Activated CD8-positive, alpha-beta memory T cell treated with anti-CD3 and anti-CD28 coated beads, Interleukin-2, amount 10 ng/mL, durations not matched to agents 7 days and 5 days (primary cell): ENCODE results near the gene TSPAN3. TPM values are rescaled to one million over a fixed set of nuclear protein-coding genes. Genes with fewer than 3 reads are reported as not detected.

Source experiments
- ATAC-seq: fragments of 150-1000 bp; cut with Tn5 transposase; one replicate; pipeline ENCODE4 v1.10.0; 2021; ENCODE audit warnings: moderate library complexity
- CTCF ChIA-PET: fragments of 350-600 bp; sonication (Branson Sonifier 250); formaldehyde crosslinking; loops from one replicate; lab custom pipeline; 2021; ENCODE audit warnings: antibody characterized with exemption; lab: Charles Lee
- DNase-seq: peaks from one replicate; pipeline ENCODE4 v3.0.0-alpha.2; 2020
- H3K27ac Mint-ChIP-seq: one replicate; pipeline ENCODE4 v1.8.0; 2021; ENCODE audit warnings: mild to moderate bottlenecking, mixed read lengths
- H3K27me3 Mint-ChIP-seq: one replicate; pipeline ENCODE4 v1.8.0; 2021; ENCODE audit warnings: mixed read lengths
- H3K36me3 Mint-ChIP-seq: one replicate; pipeline ENCODE4 v1.8.0; 2021; ENCODE audit warnings: mild to moderate bottlenecking, mixed read lengths
- H3K4me1 Mint-ChIP-seq: one replicate; pipeline ENCODE4 v1.8.0; 2021; ENCODE audit warnings: mixed read lengths
- H3K4me3 Mint-ChIP-seq: one replicate; pipeline ENCODE4 v1.8.0; 2021; ENCODE audit warnings: mild to moderate bottlenecking, moderate library complexity, mixed read lengths
- H3K9me3 Mint-ChIP-seq: one replicate; pipeline ENCODE4 v1.8.0; 2022; ENCODE audit warnings: low read depth, mixed read lengths
- total RNA-seq, 2 experiments: library from RNA; stranded (reverse); gene quantifications; one replicate each; pipeline ENCODE4 v1.2.3, GENCODE V29; 2021

TSPAN3 gene
- total RNA-seq, 2 experiments from 2014 or later, result 20.9 to 29.4 TPM

DNA sequence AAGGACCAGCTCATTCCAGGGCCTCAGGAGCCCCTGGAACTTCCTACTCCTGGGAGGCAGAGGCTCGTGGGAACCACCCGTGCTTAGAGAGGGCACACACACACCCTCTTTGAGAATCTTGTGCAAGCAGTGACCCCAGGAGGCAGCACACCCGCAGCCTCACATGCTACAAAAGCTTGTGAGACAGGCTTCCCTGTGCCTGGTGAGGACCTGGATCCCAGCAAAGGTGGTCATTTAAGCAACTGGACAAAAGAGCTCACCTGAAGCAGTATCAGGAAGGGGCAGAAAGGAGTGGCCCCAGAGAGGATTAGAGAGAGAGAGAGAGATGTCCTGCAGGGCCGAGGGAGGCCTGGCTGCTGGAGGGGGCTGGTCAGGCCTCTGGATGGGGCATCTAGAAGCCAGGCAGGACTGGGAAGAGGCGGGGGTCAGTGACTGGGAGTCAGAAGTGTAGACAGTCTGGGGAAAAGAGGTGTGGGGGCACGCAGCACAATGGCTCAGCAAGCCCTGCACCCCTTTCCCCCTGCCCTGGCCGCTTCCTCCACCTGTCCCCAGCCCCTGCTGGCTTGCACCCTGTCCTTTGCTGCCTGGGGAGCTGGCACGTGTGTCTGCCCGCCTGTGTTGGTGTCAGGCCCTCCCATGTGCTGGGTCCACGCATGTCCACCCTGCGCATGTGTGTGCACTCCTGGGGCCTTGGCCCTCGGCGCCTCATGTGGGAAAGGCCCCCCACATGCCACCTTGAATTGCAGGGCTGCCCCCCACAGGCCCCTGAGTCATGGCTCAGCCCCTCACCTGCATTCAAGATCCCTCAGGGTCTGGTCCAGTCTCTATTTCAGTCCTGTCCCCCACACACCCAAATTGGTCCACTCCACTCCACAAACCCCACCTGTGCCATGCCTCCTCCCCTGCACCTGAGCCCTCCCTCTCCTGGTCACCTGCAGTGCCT lies 36.9 kb downstream of the TSPAN3 start:
- CTCF ChIA-PET, result interaction anchor here (0.6 to 3.6 kb wide), 6 partner anchors 10 to 472 kb away, joined by 3 to 29 read pairs (median 5); no protein-coding TSS in a partner anchor
- H3K9me3 Mint-ChIP-seq, result peaks cover 2% of the 10 kb centered on the region
- no peak overlapping the region for H3K4me3 Mint-ChIP-seq
- peaks cover 18% of the 10 kb centered on the region for H3K4me1 Mint-ChIP-seq
- peaks cover 54% of the 10 kb centered on the region for H3K36me3 Mint-ChIP-seq
- no peak overlapping the region for H3K27ac Mint-ChIP-seq
- no peak for ATAC-seq
- H3K27me3 Mint-ChIP-seq, result no peaks in the 10 kb centered on the region
- DNase-seq, result no peak

DNA sequence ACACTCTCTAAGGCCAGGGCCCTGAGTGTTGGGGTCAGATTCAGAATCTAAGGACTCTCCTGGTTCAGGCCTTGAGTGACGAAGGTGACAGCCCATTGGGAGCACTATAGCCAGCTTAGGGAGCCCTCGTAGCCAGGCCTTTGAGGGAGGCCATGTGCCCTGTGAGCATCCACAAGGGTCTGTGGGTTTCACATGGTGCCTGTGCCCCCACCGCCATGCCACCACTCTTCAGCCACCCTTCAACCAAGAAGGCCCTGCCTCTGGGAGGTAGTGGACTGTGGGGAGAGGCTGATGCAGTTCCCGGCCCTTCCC lies 37.5 kb downstream of the TSPAN3 start:
- no peak for ATAC-seq
- Mint-ChIP-seq H3K27me3 (no peaks in the 10 kb centered on the region), H3K4me1 (peaks cover 22% of the 10 kb centered on the region), H3K9me3 (peaks cover 2% of the 10 kb centered on the region), H3K36me3 (peaks cover 58% of the 10 kb centered on the region), H3K4me3 (no peak overlapping the region), H3K27ac (no peak overlapping the region)
- DNase-seq, result no peak
- CTCF ChIA-PET, result interaction anchor here (3.6 kb wide), 1 partner anchor 9 kb away, joined by 29 read pairs; no protein-coding TSS in a partner anchor

DNA sequence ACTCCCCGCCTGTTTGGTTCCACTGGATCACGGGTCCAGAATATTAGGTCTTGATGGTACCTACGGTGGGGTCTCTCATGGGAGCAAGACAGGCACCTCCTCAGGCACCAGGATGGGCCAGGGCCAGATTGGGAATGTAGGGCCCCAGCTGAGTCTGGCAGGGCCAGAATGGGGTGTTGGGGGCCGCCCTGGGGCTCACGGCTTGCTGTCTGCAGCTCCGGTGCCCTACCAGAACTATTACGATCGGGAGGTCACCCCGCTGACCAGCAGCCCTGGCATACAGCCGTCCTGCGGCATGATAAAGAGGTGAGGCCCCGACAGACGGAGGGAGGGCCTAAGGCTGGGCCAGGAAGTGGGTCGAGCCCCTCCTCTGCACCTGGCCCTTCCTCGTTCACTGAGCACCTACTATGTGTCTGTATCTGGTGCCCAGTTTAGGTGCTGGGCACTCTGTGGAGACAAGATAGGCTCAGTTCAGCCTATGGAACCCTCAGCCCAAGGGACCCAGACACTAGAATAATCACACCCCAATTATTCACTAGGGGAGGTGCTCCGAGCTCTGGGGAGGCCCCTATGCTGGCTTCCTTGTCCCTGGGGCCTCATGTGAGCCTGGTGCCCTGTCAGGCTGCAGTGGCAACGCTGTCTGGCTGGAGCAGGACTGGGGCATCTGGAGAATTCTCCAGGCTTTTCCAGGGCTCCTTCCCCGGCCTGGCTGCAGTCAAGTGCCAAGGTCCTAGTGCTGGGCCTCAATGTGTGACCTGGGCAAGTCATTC lies 38.1 kb downstream of the TSPAN3 start:
- CTCF ChIA-PET, result interaction anchor here (1.8 to 3.6 kb wide), 4 partner anchors 9 to 59 kb away, joined by 7 to 31 read pairs (median 20); no protein-coding TSS in a partner anchor
- H3K27me3 Mint-ChIP-seq, result no peaks in the 10 kb centered on the region
- DNase-seq (peak; percentile 25), ATAC-seq (no peak)
- H3K4me3 Mint-ChIP-seq, result no peak overlapping the region
- peaks cover 58% of the 10 kb centered on the region for H3K36me3 Mint-ChIP-seq
- peaks cover 2% of the 10 kb centered on the region for H3K9me3 Mint-ChIP-seq
- H3K27ac Mint-ChIP-seq, result no peak overlapping the region
- H3K4me1 Mint-ChIP-seq, result peaks cover 22% of the 10 kb centered on the region

DNA sequence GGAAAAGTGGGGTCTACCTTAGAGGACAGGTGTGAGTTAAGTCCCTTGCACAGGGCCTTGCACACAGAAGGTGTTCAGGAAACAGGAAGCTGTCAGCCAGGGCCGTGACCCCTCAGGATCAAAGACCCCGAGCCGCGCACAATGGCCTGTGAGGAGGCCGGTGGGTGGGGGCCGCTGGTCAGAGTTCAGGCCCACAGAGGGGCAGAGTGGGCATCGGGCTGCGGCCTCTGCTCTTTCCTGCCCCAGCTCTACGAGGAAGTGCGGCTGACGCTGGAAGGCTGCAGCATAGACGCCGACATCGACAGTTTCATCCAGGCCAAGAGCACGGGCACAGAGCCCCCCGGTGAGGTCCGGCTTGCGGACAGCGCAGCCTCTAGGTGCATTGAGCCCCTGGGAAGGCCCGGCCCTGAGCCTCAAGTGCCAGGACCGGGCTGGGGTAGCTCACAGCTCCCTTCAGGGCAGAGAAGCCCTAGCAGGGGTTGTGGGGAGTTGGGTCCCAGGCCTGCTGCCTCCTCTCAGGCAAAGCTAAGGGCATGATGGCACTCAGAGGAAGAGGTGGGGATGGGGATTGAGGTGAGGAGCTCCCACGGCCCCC lies 38.8 kb downstream of the TSPAN3 start:
- peaks cover 22% of the 10 kb centered on the region for H3K4me1 Mint-ChIP-seq
- DNase-seq, result peak; percentile 38

DNA sequence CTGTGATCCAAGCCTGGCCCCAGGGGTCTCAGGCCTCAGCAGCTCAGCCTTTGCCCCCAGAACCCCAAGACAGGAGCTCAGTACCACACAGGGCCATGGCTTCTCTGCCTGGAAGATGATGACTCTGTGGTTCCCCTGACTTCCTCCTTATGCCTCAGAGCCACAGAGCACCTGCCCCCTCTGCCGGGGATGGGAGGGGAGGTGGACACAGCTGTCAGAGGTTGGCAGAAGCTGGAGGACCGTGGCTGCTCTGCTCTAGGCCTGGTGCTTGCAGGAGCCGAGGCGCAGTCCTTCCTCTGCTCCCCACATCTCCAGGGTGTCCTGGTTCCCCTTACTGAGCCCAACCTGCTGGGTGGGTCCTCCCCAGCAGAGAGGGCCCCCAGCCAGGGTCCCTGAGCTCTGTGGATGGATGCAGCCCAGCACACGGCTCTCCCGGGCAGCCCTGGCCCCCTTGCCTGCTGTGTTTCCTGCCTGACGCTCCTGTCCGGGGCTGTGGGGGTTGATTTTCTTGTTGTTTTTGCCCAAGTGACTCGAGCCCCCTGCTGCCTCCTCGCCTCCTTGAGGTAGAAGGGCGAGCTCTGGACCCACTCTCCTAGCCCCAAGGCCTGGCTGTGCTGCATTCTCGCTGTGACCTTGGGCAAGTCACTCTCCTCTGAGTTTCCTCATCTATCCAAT lies 39.4 kb downstream of the TSPAN3 start:
- Mint-ChIP-seq H3K36me3 (peaks cover 51% of the 10 kb centered on the region), H3K27ac (peak overlapping the region; percentile 73), H3K4me1 (peaks cover 22% of the 10 kb centered on the region), H3K4me3 (no peak overlapping the region), H3K9me3 (no peaks in the 10 kb centered on the region), H3K27me3 (no peaks in the 10 kb centered on the region)
- CTCF ChIA-PET, result interaction anchor here (0.9 to 3.3 kb wide), 17 partner anchors 9 to 513 kb away, joined by 3 to 31 read pairs (median 4); no protein-coding TSS in a partner anchor
- ATAC-seq (peak; percentile 81), DNase-seq (peak; percentile 71)

More for the DNA sequence above, 38.8 kb downstream of the TSPAN3 start:
- Mint-ChIP-seq H3K9me3 (no peaks in the 10 kb centered on the region), H3K27me3 (no peaks in the 10 kb centered on the region), H3K27ac (no peak overlapping the region), H3K4me3 (no peak overlapping the region), H3K36me3 (peaks cover 54% of the 10 kb centered on the region)
- ATAC-seq, result no peak
- CTCF ChIA-PET, result interaction anchor here (0.9 to 3.3 kb wide), 13 partner anchors 10 to 512 kb away, joined by 3 to 31 read pairs (median 5); no protein-coding TSS in a partner anchor

DNA sequence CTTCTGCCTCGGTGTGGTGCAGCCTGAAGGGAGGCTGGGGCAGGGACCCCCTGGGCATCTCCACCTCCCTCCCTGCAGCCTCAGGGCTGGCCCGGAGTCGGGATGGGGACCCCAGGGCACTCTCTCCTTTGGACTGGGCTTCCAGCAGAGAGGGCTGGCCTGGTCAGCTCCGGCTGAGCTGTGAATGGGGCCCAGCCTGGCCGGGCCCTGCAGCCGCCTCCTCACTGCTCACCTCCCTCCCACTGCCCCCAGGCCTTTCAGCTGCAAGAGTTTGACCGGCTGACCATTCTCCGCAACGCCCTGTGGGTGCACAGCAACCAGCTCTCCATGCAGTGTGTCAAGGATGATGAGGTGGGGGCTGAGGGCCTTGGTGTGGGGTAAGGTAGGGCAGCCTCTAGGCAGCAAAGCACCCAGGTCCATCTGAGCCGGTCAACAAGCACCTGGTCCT lies 40.0 kb downstream of the TSPAN3 start:
- Mint-ChIP-seq H3K4me1 (peaks cover 25% of the 10 kb centered on the region), H3K4me3 (no peak overlapping the region), H3K36me3 (peaks cover 50% of the 10 kb centered on the region), H3K27me3 (no peaks in the 10 kb centered on the region), H3K9me3 (no peaks in the 10 kb centered on the region), H3K27ac (peak overlapping the region; percentile 73)
- CTCF ChIA-PET, result interaction anchor here (1.0 to 3.3 kb wide), 16 partner anchors 8 to 513 kb away, joined by 3 to 31 read pairs (median 4); no protein-coding TSS in a partner anchor
- ATAC-seq (no peak), DNase-seq (no peak)

- H3K4me1 Mint-ChIP-seq, result peaks cover 28% of the 10 kb centered on the region
- H3K9me3 Mint-ChIP-seq, result no peaks in the 10 kb centered on the region
- no peak overlapping the region for H3K4me3 Mint-ChIP-seq
- CTCF ChIA-PET, result interaction anchor here (0.5 to 3.3 kb wide), 11 partner anchors 11 to 514 kb away, joined by 3 to 31 read pairs (median 4); no protein-coding TSS in a partner anchor
- no peak overlapping the region for H3K27ac Mint-ChIP-seq
- H3K36me3 Mint-ChIP-seq, result peaks cover 48% of the 10 kb centered on the region
- no peaks in the 10 kb centered on the region for H3K27me3 Mint-ChIP-seq
- DNase-seq (peak; percentile 36), ATAC-seq (no peak)
Observed at GRCh38 chr15:77030048-77030927, 40.6 kb downstream of the TSPAN3 start.

- peaks cover 41% of the 10 kb centered on the region for H3K36me3 Mint-ChIP-seq
- peak overlapping the region; percentile 59 for H3K27ac Mint-ChIP-seq
- peak; percentile 37 for DNase-seq
- CTCF ChIA-PET, result interaction anchor here (3.3 kb wide), 1 partner anchor 56 kb away, joined by 31 read pairs; no protein-coding TSS in a partner anchor
- H3K27me3 Mint-ChIP-seq, result no peaks in the 10 kb centered on the region
- ATAC-seq, result no peak
- no peaks in the 10 kb centered on the region for H3K9me3 Mint-ChIP-seq
- peaks cover 29% of the 10 kb centered on the region for H3K4me1 Mint-ChIP-seq
- H3K4me3 Mint-ChIP-seq, result no peak overlapping the region
Observed at GRCh38 chr15:77029166-77030047, 41.5 kb downstream of the TSPAN3 start.

GRCh38 chr15:77028451-77029165 lies 42.3 kb downstream of the TSPAN3 start:
- Mint-ChIP-seq H3K4me1 (peaks cover 36% of the 10 kb centered on the region), H3K27ac (peak overlapping the region; percentile 59), H3K9me3 (no peaks in the 10 kb centered on the region), H3K4me3 (no peak overlapping the region), H3K27me3 (no peaks in the 10 kb centered on the region), H3K36me3 (peaks cover 37% of the 10 kb centered on the region)
- DNase-seq (no peak), ATAC-seq (no peak)
- CTCF ChIA-PET, result no interaction called here

- H3K27ac Mint-ChIP-seq, result peak overlapping the region; percentile 49
- no peak overlapping the region for H3K4me3 Mint-ChIP-seq
- CTCF ChIA-PET, result interaction anchor here (1.0 kb wide), 1 partner anchor 55 kb away, joined by 3 read pairs; no protein-coding TSS in a partner anchor
- no peak for ATAC-seq
- H3K9me3 Mint-ChIP-seq, result no peaks in the 10 kb centered on the region
- H3K36me3 Mint-ChIP-seq, result peaks cover 40% of the 10 kb centered on the region
- H3K27me3 Mint-ChIP-seq, result no peaks in the 10 kb centered on the region
- DNase-seq, result peak; percentile 38
- H3K4me1 Mint-ChIP-seq, result peaks cover 44% of the 10 kb centered on the region
Observed at GRCh38 chr15:77027697-77028450, 43.0 kb downstream of the TSPAN3 start.
